HepG2 (cell line): ENCODE results near the gene NOC3L.

Experiments used
- KLF16 ChIP-seq, 2 experiments: sonication (generic) in 1 of 2; formaldehyde crosslinking in 1 of 2; IDR thresholded peaks; 2 replicates each; pipeline versions ENCODE4 v1.6.1 to v1.8.0; 2016 to 2023; ENCODE audit warnings: missing genetic modification reagents in 2 of 2, missing compliant biosample characterization in 1 of 2
- ZNF883 ChIP-seq: sonication (generic); formaldehyde crosslinking; IDR thresholded peaks from 2 replicates; pipeline ENCODE4 v1.5.1; 2020; ENCODE audit warnings: mild to moderate bottlenecking, missing genetic modification reagents; ENCODE audit errors: not compliant biosample characterization
- TF ChIP-seq, protein P1 (sequence below): IDR thresholded peaks from 2 replicates; pipeline ENCODE4 v1.6.1; 2018; ENCODE audit warnings: missing genetic modification reagents
- TF ChIP-seq, protein P2 (sequence below): sonication (generic); formaldehyde crosslinking; IDR thresholded peaks from 2 replicates; pipeline ENCODE4 v1.4.0; 2020; ENCODE audit warnings: missing genetic modification reagents

DNA sequence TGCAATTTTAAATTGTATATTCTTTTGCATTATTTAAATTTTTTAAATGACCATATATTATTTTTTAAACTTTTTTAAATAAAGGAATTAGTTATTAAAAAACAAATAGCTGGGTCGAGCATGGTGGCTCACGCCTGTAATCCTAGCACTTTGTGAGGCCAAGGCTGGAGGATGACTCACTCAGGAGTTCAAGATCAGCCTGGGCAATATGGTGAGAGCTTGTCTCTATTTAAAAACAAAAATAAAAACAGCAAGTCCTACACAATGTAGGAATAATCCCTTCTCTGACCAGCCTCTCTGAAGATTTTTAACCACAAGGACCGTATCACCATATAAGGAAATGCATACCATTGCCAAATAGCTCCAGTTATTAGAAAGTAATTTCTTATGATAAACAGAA lies 19.6 kb downstream of the NOC3L start:
- TF ChIP-seq ZNF883 (CRISPR knock-in tag) = no peak
- TF ChIP-seq KLF16 (CRISPR knock-in tag; IDR thresholded peaks at IDR 0.05) = no peak
- TF ChIP-seq, protein P1, sequence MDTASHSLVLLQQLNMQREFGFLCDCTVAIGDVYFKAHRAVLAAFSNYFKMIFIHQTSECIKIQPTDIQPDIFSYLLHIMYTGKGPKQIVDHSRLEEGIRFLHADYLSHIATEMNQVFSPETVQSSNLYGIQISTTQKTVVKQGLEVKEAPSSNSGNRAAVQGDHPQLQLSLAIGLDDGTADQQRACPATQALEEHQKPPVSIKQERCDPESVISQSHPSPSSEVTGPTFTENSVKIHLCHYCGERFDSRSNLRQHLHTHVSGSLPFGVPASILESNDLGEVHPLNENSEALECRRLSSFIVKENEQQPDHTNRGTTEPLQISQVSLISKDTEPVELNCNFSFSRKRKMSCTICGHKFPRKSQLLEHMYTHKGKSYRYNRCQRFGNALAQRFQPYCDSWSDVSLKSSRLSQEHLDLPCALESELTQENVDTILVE (CRISPR knock-in tag) = no peak
- TF ChIP-seq, protein P2, sequence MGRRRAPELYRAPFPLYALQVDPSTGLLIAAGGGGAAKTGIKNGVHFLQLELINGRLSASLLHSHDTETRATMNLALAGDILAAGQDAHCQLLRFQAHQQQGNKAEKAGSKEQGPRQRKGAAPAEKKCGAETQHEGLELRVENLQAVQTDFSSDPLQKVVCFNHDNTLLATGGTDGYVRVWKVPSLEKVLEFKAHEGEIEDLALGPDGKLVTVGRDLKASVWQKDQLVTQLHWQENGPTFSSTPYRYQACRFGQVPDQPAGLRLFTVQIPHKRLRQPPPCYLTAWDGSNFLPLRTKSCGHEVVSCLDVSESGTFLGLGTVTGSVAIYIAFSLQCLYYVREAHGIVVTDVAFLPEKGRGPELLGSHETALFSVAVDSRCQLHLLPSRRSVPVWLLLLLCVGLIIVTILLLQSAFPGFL (CRISPR knock-in tag) = no peak
